IMR-90 (cell line): Measurements from ENCODE around the gene TSPO. TPM values are rescaled to one million over a fixed set of nuclear protein-coding genes. Genes with fewer than 3 reads are reported as not detected.

Source experiments
- ATAC-seq: fragments of 200-7000 bp; cut with Tn5 transposase; 2 replicates; pipeline ENCODE4 v1.9.1; 2020; ENCODE audit warnings: low read depth, mild to moderate bottlenecking, moderate library complexity
- BruUV-seq: library from RNA; stranded (reverse); fragments of 400-500 nt; replicated peaks from 2 replicates; lab custom pipeline; 2021; lab: Mats Ljungman, UMichigan
- CTCF ChIA-PET: fragments of 300-600 bp; formaldehyde crosslinking; extraction: SDS; loops from one replicate; lab custom pipeline; 2021; ENCODE audit warnings: antibody characterized with exemption; lab: Yijun Ruan, JAX
- POLR2A ChIA-PET: fragments of 300-600 bp; sonication (Branson Sonifier 250); formaldehyde crosslinking; loops from one replicate; lab custom pipeline; 2022; ENCODE audit warnings: antibody characterized with exemption; ENCODE audit not compliant: unreplicated experiment; lab: Charles Lee
- DNase-seq: peaks from one replicate; pipeline ENCODE4 v3.0.0; 2013
- H2AFZ ChIP-seq: replicated peaks from 2 replicates; pipeline ENCODE3; 2013; ENCODE audit warnings: low read length, mild to moderate bottlenecking; ENCODE audit not compliant: poor library complexity
- H2AK5ac ChIP-seq: 2 replicates; pipeline ENCODE4 v1.6.1; 2013; ENCODE audit warnings: low read depth, low read length, inconsistent platforms
- H2AK9ac ChIP-seq: replicated peaks from 2 replicates; pipeline ENCODE3; 2013; ENCODE audit warnings: mild to moderate bottlenecking, low read depth, low read length, moderate library complexity; ENCODE audit not compliant: poor library complexity
- H2BK120ac ChIP-seq: 2 replicates; pipeline ENCODE4 v1.6.1; 2013; ENCODE audit warnings: low read depth, low read length, inconsistent platforms
- H2BK15ac ChIP-seq: 3 replicates; pipeline ENCODE4 v1.6.1; 2013; ENCODE audit warnings: low read depth, low read length, inconsistent platforms
- H2BK20ac ChIP-seq: 2 replicates; pipeline ENCODE4 v1.6.1; 2013; ENCODE audit warnings: low read depth, mild to moderate bottlenecking, inconsistent platforms, low read length, moderate library complexity
- H2BK5ac ChIP-seq: 2 replicates; pipeline ENCODE4 v1.6.1; 2013; ENCODE audit warnings: mild to moderate bottlenecking, low read depth, low read length, inconsistent platforms; ENCODE audit not compliant: poor library complexity, severe bottlenecking
- H3K14ac ChIP-seq: replicated peaks from 2 replicates; pipeline ENCODE4 v1.6.1; 2013; ENCODE audit warnings: low read depth, low read length, inconsistent platforms
- H3K18ac ChIP-seq: 2 replicates; pipeline ENCODE4 v1.6.1; 2013; ENCODE audit warnings: low read depth, low read length, control low read depth
- H3K23ac ChIP-seq: 2 replicates; pipeline ENCODE4 v1.6.1; 2013; ENCODE audit warnings: low read depth, low read length, inconsistent platforms
- H3K27ac ChIP-seq: 2 replicates; pipeline ENCODE4 v1.5.1; 2013; ENCODE audit warnings: mild to moderate bottlenecking, control low read depth, low read length; ENCODE audit not compliant: insufficient read depth
- H3K27me3 ChIP-seq: 2 replicates; pipeline ENCODE4 v1.6.1; 2013; ENCODE audit warnings: low read length; ENCODE audit not compliant: control insufficient read depth, insufficient read depth
- H3K36me3 ChIP-seq: 2 replicates; pipeline ENCODE4 v1.6.1; 2013; ENCODE audit warnings: low read length, mixed read lengths; ENCODE audit not compliant: control insufficient read depth, insufficient read depth
- H3K4ac ChIP-seq: 2 replicates; pipeline ENCODE4 v1.6.1; 2013; ENCODE audit warnings: low read depth, low read length, inconsistent platforms
- H3K4me1 ChIP-seq: 2 replicates; pipeline ENCODE4 v1.6.1; 2013; ENCODE audit warnings: low read length, mixed read lengths; ENCODE audit not compliant: control insufficient read depth, insufficient read depth
- H3K4me2 ChIP-seq: 2 replicates; pipeline ENCODE4 v1.6.1; 2013; ENCODE audit warnings: low read depth, mild to moderate bottlenecking, control low read depth, low read length, moderate library complexity
- H3K4me3 ChIP-seq: 2 replicates; pipeline ENCODE4 v1.5.1; 2013; ENCODE audit warnings: low read depth, mild to moderate bottlenecking, control low read depth, low read length, moderate library complexity; ENCODE audit not compliant: insufficient read depth
- H3K56ac ChIP-seq: 2 replicates; pipeline ENCODE4 v1.6.1; 2013; ENCODE audit warnings: low read length, inconsistent platforms; ENCODE audit not compliant: insufficient read depth; ENCODE audit errors: extremely low read depth
- H3K79me1 ChIP-seq, 2 experiments: 2 replicates each; pipeline ENCODE4 v1.6.1; 2013; ENCODE audit warnings: low read length in 2 of 2, inconsistent platforms in 1 of 2, low read depth in 1 of 2
- H3K9ac ChIP-seq: 2 replicates; pipeline ENCODE4 v1.6.1; 2013; ENCODE audit warnings: low read depth, low read length, control low read depth
- H3K9me1 ChIP-seq: 2 replicates; pipeline ENCODE4 v1.6.1; 2013; ENCODE audit warnings: low read length, inconsistent platforms; ENCODE audit not compliant: insufficient read depth
- H3K9me3 ChIP-seq: 2 replicates; pipeline ENCODE4 v1.6.1; 2013; ENCODE audit warnings: low read length; ENCODE audit not compliant: control insufficient read depth, insufficient read depth
- H4K20me1 ChIP-seq: 2 replicates; pipeline ENCODE4 v1.6.1; 2013; ENCODE audit warnings: low read length, inconsistent platforms; ENCODE audit not compliant: insufficient read depth
- H4K5ac ChIP-seq: 2 replicates; pipeline ENCODE4 v1.6.1; 2013; ENCODE audit warnings: mild to moderate bottlenecking, low read depth, low read length, control low read depth
- H4K8ac ChIP-seq, 2 experiments: 2 replicates each; pipeline ENCODE4 v1.6.1; 2013; ENCODE audit warnings: low read depth in 2 of 2, low read length in 2 of 2, control low read depth in 1 of 2, inconsistent platforms in 1 of 2
- H4K91ac ChIP-seq: 2 replicates; pipeline ENCODE4 v1.6.1; 2013; ENCODE audit warnings: low read depth, low read length, inconsistent platforms; ENCODE audit not compliant: insufficient read depth
- BHLHE40 ChIP-seq: fragments of 150-350 bp; IDR thresholded peaks from 2 replicates; pipeline ENCODE4 v1.6.1; 2016; ENCODE audit warnings: mild to moderate bottlenecking, low read depth, low read length
- CHD1 ChIP-seq: IDR thresholded peaks from 2 replicates; pipeline ENCODE4 v1.6.1; 2012; ENCODE audit warnings: low read depth, low read length, improper control_type of control experiment
- ELK1 ChIP-seq: fragments of 150-350 bp; IDR thresholded peaks from 2 replicates; pipeline ENCODE4 v1.6.1; 2016; ENCODE audit warnings: low read depth, mild to moderate bottlenecking, low read length, moderate library complexity, borderline replicate concordance
- FOS ChIP-seq: fragments of 150-350 bp; IDR thresholded peaks from 2 replicates; pipeline ENCODE4 v1.6.1; 2016; ENCODE audit warnings: low read depth, low read length
- MAFK ChIP-seq: IDR thresholded peaks from 2 replicates; pipeline ENCODE4 v1.6.1; 2012; ENCODE audit warnings: low read depth, low read length, improper control_type of control experiment
- MAZ ChIP-seq: IDR thresholded peaks from 2 replicates; pipeline ENCODE4 v1.6.1; 2012; ENCODE audit warnings: low read depth, mild to moderate bottlenecking, low read length, improper control_type of control experiment, moderate library complexity, borderline replicate concordance
- MXI1 ChIP-seq: IDR thresholded peaks from 2 replicates; pipeline ENCODE4 v1.6.1; 2012; ENCODE audit warnings: low read depth, mild to moderate bottlenecking, low read length, moderate library complexity, borderline replicate concordance
- NFE2L2 ChIP-seq: fragments of 150-350 bp; IDR thresholded peaks from 2 replicates; pipeline ENCODE4 v1.6.1; 2016; ENCODE audit warnings: low read depth, mild to moderate bottlenecking, low read length
- POLR2A ChIP-seq: IDR thresholded peaks from 2 replicates; pipeline ENCODE4 v1.6.1; 2012; ENCODE audit warnings: mild to moderate bottlenecking, low read depth, low read length
- RAD21 ChIP-seq: IDR thresholded peaks from 2 replicates; pipeline ENCODE4 v1.6.1; 2012; ENCODE audit warnings: low read length, improper control_type of control experiment
- RCOR1 ChIP-seq: IDR thresholded peaks from 2 replicates; pipeline ENCODE4 v1.6.1; 2012; ENCODE audit warnings: mild to moderate bottlenecking, low read length, improper control_type of control experiment; ENCODE audit not compliant: insufficient replicate concordance
- RFX5 ChIP-seq: IDR thresholded peaks from 2 replicates; pipeline ENCODE4 v1.8.0; 2012; ENCODE audit warnings: low read depth, mild to moderate bottlenecking, low read length, moderate library complexity
- SMC3 ChIP-seq: fragments of 150-350 bp; IDR thresholded peaks from 2 replicates; pipeline ENCODE4 v1.6.1; 2016; ENCODE audit warnings: low read depth, mild to moderate bottlenecking, antibody characterized with exemption, low read length, moderate library complexity
- USF2 ChIP-seq: fragments of 150-350 bp; IDR thresholded peaks from 2 replicates; pipeline ENCODE4 v1.6.1; 2017; ENCODE audit warnings: mild to moderate bottlenecking, antibody characterized with exemption, low read length, low read depth
- WGBS, 2 experiments: methylation state at CpG; one replicate each; pipeline versions ENCODE4 v1.1.5 to v1.1.7; 2013; ENCODE audit warnings: missing lambda C conversion rate in 2 of 2; ENCODE audit not compliant: insufficient read length in 1 of 2; ENCODE audit errors: extremely low coverage in 2 of 2; 5-methylcytosine and 5-hydroxymethylcytosine counted together
- dilution Hi-C: fragments of 300-500 bp; cut with HindIII; formaldehyde crosslinking; loops from one replicate; pipeline ENCODE4 v1.14.3; 2018; ENCODE audit warnings: low sequenced_read_pairs; ENCODE audit not compliant: unreplicated experiment
- in situ Hi-C: fragments of 300-500 bp; cut with MboI; formaldehyde crosslinking; loops from 3 replicates; pipeline ENCODE4 v1.14.3; 2019; ENCODE audit warnings: low sequenced_read_pairs, inconsistent platforms, mixed read lengths
- intact Hi-C: fragments of 100-400 bp; cut with micrococcal nuclease; formaldehyde crosslinking; loops from 2 replicates; pipeline ENCODE4 v1.10.0; 2022
- polyA plus RNA-seq, 3 experiments: library from polyadenylated mRNA; depleted of rRNA; stranded (reverse); fragments of >200 nt; gene quantifications; 2 replicates each; pipeline ENCODE4 v1.2.3, GENCODE V29; 2012; ENCODE audit warnings: low replicate concordance in 1 of 3
- total RNA-seq: library from RNA; depleted of rRNA; stranded (reverse); fragments of >200 nt; gene quantifications from 2 replicates; pipeline ENCODE4 v1.2.3, GENCODE V29; 2012

TSPO gene
- total and polyA plus RNA-seq, 2 of the 4 experiments (the other 2 are of a cell fraction), result 115 to 297 TPM

- CTCF ChIA-PET, result no interaction called here
- no peak overlapping the region for H3K18ac ChIP-seq
- H2AFZ ChIP-seq, result no peak overlapping the region
- no peak overlapping the region for H3K4me3 ChIP-seq
- dilution Hi-C loops, result no loop called here
- H3K27ac ChIP-seq, result no peak overlapping the region
- ATAC-seq (no peak), DNase-seq (no peak)
- H3K56ac ChIP-seq, result no peak overlapping the region
- H3K4me1 ChIP-seq, result no peaks in the 10 kb centered on the region
- 80% methylated on average over 1 of the region's 9 CpGs; no CpG with 5 or more reads in 1 of the 2 experiments for WGBS, 2 experiments
- H4K91ac ChIP-seq, result no peak overlapping the region
- H2AK5ac ChIP-seq, result no peak overlapping the region
- no peak overlapping the region for H3K23ac ChIP-seq
- H4K20me1 ChIP-seq, result no peaks in the 10 kb centered on the region; the same call in 1 of the 2 replicates
- H3K36me3 ChIP-seq, result peaks cover 55% of the 10 kb centered on the region
- no peak overlapping the region for H3K14ac ChIP-seq
- no peaks in the 10 kb centered on the region for H3K27me3 ChIP-seq
- POLR2A ChIA-PET, result no interaction called here
- intact Hi-C loops, result no loop called here
- no peak overlapping the region for H2BK20ac ChIP-seq
- H3K9me3 ChIP-seq, result no peaks in the 10 kb centered on the region
- no TSS peak for BruUV-seq
- H3K4me2 ChIP-seq, result no peak overlapping the region
- no peak overlapping the region for H2BK15ac ChIP-seq
- no peaks in the 10 kb centered on the region; the same call in 1 of the 2 replicates for H3K9me1 ChIP-seq
- no peak overlapping the region for H4K8ac ChIP-seq
- in situ Hi-C loops, result no loop called here
- TF ChIP-seq RFX5 (no peak), CHD1 (no peak), RCOR1 (no peak), NFE2L2 (no peak), USF2 (no peak), FOS (no peak), MAFK (no peak), SMC3 (no peak), BHLHE40 (no peak), MAZ (no peak), POLR2A (no peak), MXI1 (no peak), RAD21 (no peak), ELK1 (no peak)
- no peak overlapping the region for H4K5ac ChIP-seq
- no peak overlapping the region for H3K9ac ChIP-seq
- H3K4ac ChIP-seq, result no peak overlapping the region
- H3K79me1 ChIP-seq, result no peaks in the 10 kb centered on the region
- H2AK9ac ChIP-seq, result no peak overlapping the region
- H2BK120ac ChIP-seq, result no peak overlapping the region
- H2BK5ac ChIP-seq, result no peak overlapping the region
Measured at GRCh38 chr22:43174941-43175531, 23.7 kb downstream of the TSPO start.
